Measurements from ENCODE around the gene KATNBL1.

The KATNBL1 gene

DNA sequence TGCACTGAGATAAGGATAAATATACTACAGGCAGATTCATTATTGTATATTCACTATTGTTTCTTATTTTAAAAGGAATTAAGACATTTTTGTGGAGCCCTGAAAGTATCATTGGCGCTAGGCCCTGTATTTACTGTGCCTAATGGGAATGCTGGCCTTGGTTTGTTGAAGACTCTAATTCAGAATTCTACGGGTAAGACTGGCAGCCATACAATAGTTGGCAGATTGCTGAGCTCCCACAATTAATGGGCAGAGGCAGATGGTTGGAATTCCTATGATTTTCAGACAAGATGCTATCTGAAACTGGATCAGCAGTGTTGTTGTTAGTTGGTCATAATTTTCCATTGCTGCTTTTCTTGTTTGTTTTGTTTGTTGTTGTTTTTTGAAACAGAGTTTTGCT is 93.3 kb downstream of the KATNBL1 start:
- DNase-seq (ENCODE audit: low spot score): no peak
- ATAC-seq (ENCODE audit: low read depth): no peak

DNA sequence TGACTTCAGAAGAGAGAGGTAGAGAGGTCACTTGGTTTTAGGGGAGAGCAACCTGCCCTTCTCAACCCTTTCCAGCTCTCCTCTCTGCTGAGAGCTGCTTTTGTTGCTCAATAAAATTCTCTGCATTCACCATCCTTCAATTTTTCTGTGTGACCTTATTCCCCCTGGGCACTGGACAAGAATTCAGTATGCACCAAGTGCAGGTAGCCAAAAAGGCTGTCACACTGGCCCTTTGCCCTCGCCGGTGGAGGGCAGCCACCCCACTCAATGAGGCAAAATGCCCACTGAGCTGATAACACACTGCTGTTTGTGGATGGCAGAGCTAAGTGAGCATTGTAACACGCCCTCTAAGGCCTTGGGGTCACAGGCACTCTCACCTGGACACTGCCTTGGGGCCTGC is 95.2 kb downstream of the KATNBL1 start:
- DNase-seq (ENCODE audit: low spot score): no peak
- H3K36me3 ChIP-seq (ENCODE audit: low read depth): no peaks in the 10 kb centered on the region
- no peak overlapping the region for H3K27ac ChIP-seq (ENCODE audit: poor library complexity, severe bottlenecking)
- no peaks in the 10 kb centered on the region for H3K27me3 ChIP-seq (ENCODE audit: insufficient read depth, poor library complexity, severe bottlenecking)
- TF ChIP-seq, protein P1, sequence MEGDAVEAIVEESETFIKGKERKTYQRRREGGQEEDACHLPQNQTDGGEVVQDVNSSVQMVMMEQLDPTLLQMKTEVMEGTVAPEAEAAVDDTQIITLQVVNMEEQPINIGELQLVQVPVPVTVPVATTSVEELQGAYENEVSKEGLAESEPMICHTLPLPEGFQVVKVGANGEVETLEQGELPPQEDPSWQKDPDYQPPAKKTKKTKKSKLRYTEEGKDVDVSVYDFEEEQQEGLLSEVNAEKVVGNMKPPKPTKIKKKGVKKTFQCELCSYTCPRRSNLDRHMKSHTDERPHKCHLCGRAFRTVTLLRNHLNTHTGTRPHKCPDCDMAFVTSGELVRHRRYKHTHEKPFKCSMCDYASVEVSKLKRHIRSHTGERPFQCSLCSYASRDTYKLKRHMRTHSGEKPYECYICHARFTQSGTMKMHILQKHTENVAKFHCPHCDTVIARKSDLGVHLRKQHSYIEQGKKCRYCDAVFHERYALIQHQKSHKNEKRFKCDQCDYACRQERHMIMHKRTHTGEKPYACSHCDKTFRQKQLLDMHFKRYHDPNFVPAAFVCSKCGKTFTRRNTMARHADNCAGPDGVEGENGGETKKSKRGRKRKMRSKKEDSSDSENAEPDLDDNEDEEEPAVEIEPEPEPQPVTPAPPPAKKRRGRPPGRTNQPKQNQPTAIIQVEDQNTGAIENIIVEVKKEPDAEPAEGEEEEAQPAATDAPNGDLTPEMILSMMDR (IDR thresholded peaks at IDR 0.05; ENCODE audit: poor library complexity, severe bottlenecking): no peak
- H3K4me3 ChIP-seq (ENCODE audit: severe bottlenecking): no peak overlapping the region
- H3K9me3 ChIP-seq (ENCODE audit: severe bottlenecking): no peaks in the 10 kb centered on the region
- no peaks in the 10 kb centered on the region for H3K4me1 ChIP-seq (ENCODE audit: insufficient read depth, poor library complexity, severe bottlenecking)
- no peak for ATAC-seq (ENCODE audit: low read depth)

More for the DNA sequence above, 93.3 kb downstream of the KATNBL1 start:
- Histone ChIP-seq H3K36me3 (ENCODE audit: low read depth) (no peaks in the 10 kb centered on the region), H3K27me3 (ENCODE audit: insufficient read depth, poor library complexity, severe bottlenecking) (no peaks in the 10 kb centered on the region), H3K4me1 (ENCODE audit: insufficient read depth, poor library complexity, severe bottlenecking) (no peaks in the 10 kb centered on the region), H3K27ac (ENCODE audit: poor library complexity, severe bottlenecking) (no peak overlapping the region), H3K4me3 (ENCODE audit: severe bottlenecking) (no peak overlapping the region), H3K9me3 (ENCODE audit: severe bottlenecking) (no peaks in the 10 kb centered on the region)
- TF ChIP-seq, protein P1 (IDR thresholded peaks at IDR 0.05; ENCODE audit: poor library complexity, severe bottlenecking): no peak

DNA sequence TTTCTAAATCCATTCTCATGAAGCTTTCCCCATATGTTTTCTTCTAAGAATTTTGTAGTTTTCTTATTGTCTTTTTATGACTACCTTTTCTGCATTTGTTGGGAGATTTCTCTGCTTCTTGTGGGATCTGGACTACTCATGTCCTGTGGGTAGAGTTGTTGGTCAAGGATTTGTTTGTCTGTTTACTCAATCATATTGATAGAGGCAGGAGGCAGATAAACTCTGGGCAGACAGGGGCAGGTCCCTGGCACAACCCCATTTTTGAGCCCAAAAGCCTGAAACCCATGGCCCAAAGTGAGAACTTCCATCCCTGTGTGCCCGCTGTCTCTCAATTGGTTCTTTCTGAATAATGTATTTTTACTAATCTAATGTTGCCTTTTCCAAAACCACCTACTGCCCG is 95.7 kb downstream of the KATNBL1 start:
- no peaks in the 10 kb centered on the region for H3K36me3 ChIP-seq (ENCODE audit: low read depth)
- ATAC-seq (ENCODE audit: low read depth): no peak
- TF ChIP-seq, protein P1 (IDR thresholded peaks at IDR 0.05; ENCODE audit: poor library complexity, severe bottlenecking): no peak

DNA sequence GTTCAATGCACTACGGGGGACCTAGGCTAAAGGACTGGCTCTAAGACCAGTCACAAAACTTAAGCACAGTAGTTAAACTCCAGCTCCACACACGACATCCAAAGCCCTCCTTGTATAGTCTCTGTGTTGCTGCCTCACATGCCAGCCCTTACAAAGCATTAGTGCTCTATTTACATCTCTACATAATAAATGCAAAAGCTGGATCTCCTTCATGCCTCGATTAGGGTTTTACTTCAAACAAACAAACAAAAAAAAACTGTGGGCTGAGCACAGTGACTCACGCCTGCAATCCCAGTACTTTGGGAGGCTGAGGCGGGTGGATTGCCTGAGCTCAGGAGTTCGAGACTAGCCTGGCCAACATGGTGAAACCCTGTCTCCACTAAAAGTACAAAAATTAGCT is 98.4 kb downstream of the KATNBL1 start:
- DNase-seq (ENCODE audit: low spot score) (no peak), ATAC-seq (ENCODE audit: low read depth) (no peak)
- no peaks in the 10 kb centered on the region for H3K27me3 ChIP-seq (ENCODE audit: insufficient read depth, poor library complexity, severe bottlenecking)
- H3K4me3 ChIP-seq (ENCODE audit: severe bottlenecking): no peak overlapping the region
- H3K9me3 ChIP-seq (ENCODE audit: severe bottlenecking): no peaks in the 10 kb centered on the region
- TF ChIP-seq, protein P1 (IDR thresholded peaks at IDR 0.05; ENCODE audit: poor library complexity, severe bottlenecking): no peak
- H3K27ac ChIP-seq (ENCODE audit: poor library complexity, severe bottlenecking): no peak overlapping the region
- no peaks in the 10 kb centered on the region for H3K4me1 ChIP-seq (ENCODE audit: insufficient read depth, poor library complexity, severe bottlenecking)
- H3K36me3 ChIP-seq (ENCODE audit: low read depth): no peaks in the 10 kb centered on the region

More for the DNA sequence above, 95.7 kb downstream of the KATNBL1 start:
- Histone ChIP-seq H3K27ac (ENCODE audit: poor library complexity, severe bottlenecking) (no peak overlapping the region), H3K4me1 (ENCODE audit: insufficient read depth, poor library complexity, severe bottlenecking) (no peaks in the 10 kb centered on the region), H3K4me3 (ENCODE audit: severe bottlenecking) (no peak overlapping the region), H3K27me3 (ENCODE audit: insufficient read depth, poor library complexity, severe bottlenecking) (no peaks in the 10 kb centered on the region), H3K9me3 (ENCODE audit: severe bottlenecking) (no peaks in the 10 kb centered on the region)
- no peak for DNase-seq (ENCODE audit: low spot score)

DNA sequence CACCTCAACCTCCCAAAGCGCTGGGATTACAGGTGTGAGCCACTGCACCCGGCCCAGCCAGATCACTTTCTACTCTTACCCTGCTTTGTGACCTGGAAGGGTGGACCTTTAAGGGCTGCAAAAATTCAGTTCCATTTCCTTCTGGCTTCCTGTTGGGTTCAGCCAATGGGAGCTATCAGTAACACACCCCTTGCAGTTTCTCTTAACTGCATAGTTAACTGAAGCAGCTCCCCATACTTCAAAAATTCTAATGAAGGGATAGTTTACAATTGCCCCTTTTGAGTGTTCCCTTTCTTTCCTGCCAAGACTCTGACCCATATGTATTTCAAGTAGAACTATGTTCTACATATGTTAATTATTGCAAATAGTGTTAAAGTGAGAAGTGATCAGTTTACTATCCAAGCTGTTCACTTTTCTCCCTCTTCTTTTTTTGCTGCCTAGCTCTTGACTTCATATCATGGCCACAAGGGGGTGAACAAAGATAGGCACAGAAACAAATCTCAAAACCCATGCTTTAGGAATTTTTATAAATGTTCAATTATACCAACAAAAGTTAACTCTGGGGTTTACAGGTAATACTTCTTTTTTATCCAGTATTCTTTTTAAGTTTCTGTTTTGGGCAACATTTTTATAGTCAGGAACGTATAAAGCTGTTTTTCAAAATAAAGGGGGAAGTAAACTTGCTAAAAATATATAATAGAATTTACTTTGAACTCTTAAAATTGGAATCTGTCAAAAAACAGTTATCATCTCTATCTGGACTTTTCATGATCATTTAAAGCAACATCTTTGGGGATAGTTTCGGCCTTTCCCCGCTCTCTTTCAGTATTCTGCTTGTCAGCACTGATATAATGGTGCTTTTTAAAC is 99.9 kb downstream of the KATNBL1 start:
- Histone ChIP-seq H3K27me3 (ENCODE audit: insufficient read depth, poor library complexity, severe bottlenecking) (no peaks in the 10 kb centered on the region), H3K9me3 (ENCODE audit: severe bottlenecking) (no peaks in the 10 kb centered on the region), H3K4me1 (ENCODE audit: insufficient read depth, poor library complexity, severe bottlenecking) (no peaks in the 10 kb centered on the region), H3K27ac (ENCODE audit: poor library complexity, severe bottlenecking) (no peak overlapping the region), H3K36me3 (ENCODE audit: low read depth) (no peaks in the 10 kb centered on the region), H3K4me3 (ENCODE audit: severe bottlenecking) (no peak overlapping the region)
- TF ChIP-seq, protein P1 (IDR thresholded peaks at IDR 0.05; ENCODE audit: poor library complexity, severe bottlenecking): peak; percentile 99
- ATAC-seq (ENCODE audit: low read depth): peak; percentile 71; the same call in 2 of the 3 replicates
- no peak for DNase-seq (ENCODE audit: low spot score)

Measured in RWPE2 (cell line).